A549 treated with AZD2906 at 1 μM for 4 hours (cell line): Measurements from ENCODE around the gene EIF2S3. TPM values are rescaled to one million over a fixed set of nuclear protein-coding genes. Genes with fewer than 3 reads are reported as not detected.

Experiments
- total RNA-seq: library from RNA; stranded (reverse); fragments of 200-300 nt; extraction: Qiagen RNA extraction; gene quantifications from 5 replicates; pipeline ENCODE4 v1.2.3, GENCODE V29; 2022

EIF2S3 gene
- total RNA-seq: 115 to 210 TPM (median 124 TPM) in 5 replicates

GRCh38 chrX:24054182-24055042 is at the start of gene EIF2S3:
Gene EIF2S3 (plus strand): TSS chrX:24054956. CDS start chrX:24054969, 13 bp downstream.

GRCh38 chrX:24027086-24027485 is 27.7 kb upstream of the EIF2S3 start, which contains the start of gene KLHL15:
Gene KLHL15 (minus strand): TSS chrX:24027186. CDS start chrX:24006693, 20,493 bp downstream.

Other genes with a start within 250 kb of the EIF2S3 start
- gene APOO, start 147.0 kb upstream of the EIF2S3 start, total RNA-seq: 28.1 to 29.6 TPM (median 28.7 TPM) in 5 replicates
- gene CXorf58, start 146.9 kb upstream of the EIF2S3 start, total RNA-seq: 0.07 to 0.22 TPM (median 0.13 TPM) in 4 of 5 replicates, not detected in the other
- 3.1 to 3.6 TPM (median 3.2 TPM) in 5 replicates for gene KLHL15, start 27.8 kb upstream of the EIF2S3 start, total RNA-seq
- gene ZFX, start 94.8 kb downstream of the EIF2S3 start, total RNA-seq: 6.5 to 11.0 TPM (median 7.3 TPM) in 5 replicates